Smooth muscle cell (in vitro differentiated cells): Measurements from ENCODE around the gene HSPB6. TPM values are rescaled to one million over a fixed set of nuclear protein-coding genes. Genes with fewer than 3 reads are reported as not detected.
A peak's percentile ranks its signal among the peaks of the same experiment; 100 is the strongest.

ENCODE experiments used
- DNase-seq: peaks from one replicate; lab custom pipeline; 2025; ENCODE audit not compliant: unreplicated experiment; lab: John Stamatoyannopoulos, UW
- H2AFZ ChIP-seq: fragments of 200-600 bp; sonication (generic); 2 replicates; pipeline ENCODE4 v1.6.0; 2016; ENCODE audit warnings: antibody characterized with exemption, low read depth, mild to moderate bottlenecking
- H3F3A ChIP-seq: fragments of 200-600 bp; sonication (generic); 2 replicates; pipeline ENCODE4 v1.6.0; 2017; ENCODE audit warnings: antibody characterized with exemption, low read depth
- H3K27ac ChIP-seq: fragments of 200-600 bp; sonication (generic); 2 replicates; pipeline ENCODE4 v1.5.1; 2016; ENCODE audit warnings: low read depth, mild to moderate bottlenecking
- H3K27me3 ChIP-seq: fragments of 200-600 bp; sonication (generic); 2 replicates; pipeline ENCODE4 v1.6.1; 2016; ENCODE audit warnings: low read depth, mild to moderate bottlenecking
- H3K36me3 ChIP-seq: fragments of 200-600 bp; sonication (generic); 2 replicates; pipeline ENCODE4 v1.5.1; 2016; ENCODE audit warnings: low read depth
- H3K4me1 ChIP-seq: fragments of 200-600 bp; sonication (generic); 2 replicates; pipeline ENCODE4 v1.5.1; 2016; ENCODE audit warnings: low read depth
- H3K4me2 ChIP-seq: fragments of 200-600 bp; sonication (generic); 2 replicates; pipeline ENCODE4 v1.6.0; 2016; ENCODE audit warnings: mild to moderate bottlenecking
- H3K4me3 ChIP-seq: fragments of 200-600 bp; sonication (generic); 2 replicates; pipeline ENCODE4 v1.5.1; 2016; ENCODE audit warnings: mild to moderate bottlenecking
- H3K79me2 ChIP-seq: fragments of 200-600 bp; sonication (generic); 2 replicates; pipeline ENCODE4 v1.6.0; 2016; ENCODE audit warnings: low read depth, mild to moderate bottlenecking
- H3K9ac ChIP-seq: fragments of 200-600 bp; sonication (generic); 2 replicates; pipeline ENCODE4 v1.6.0; 2016; ENCODE audit warnings: low read depth
- H3K9me3 ChIP-seq: fragments of 200-600 bp; sonication (generic); replicated peaks from 2 replicates; pipeline ENCODE4 v1.5.1; 2016; ENCODE audit warnings: low read depth
- H4K20me1 ChIP-seq: fragments of 200-600 bp; sonication (generic); 2 replicates; pipeline ENCODE4 v1.6.0; 2016; ENCODE audit warnings: low read depth
- CTCF ChIP-seq: fragments of 200-600 bp; sonication (generic); IDR thresholded peaks from 2 replicates; pipeline ENCODE4 v1.5.1; 2017; ENCODE audit warnings: borderline replicate concordance, mild to moderate bottlenecking, antibody characterized with exemption; ENCODE audit not compliant: insufficient read depth, poor library complexity, severe bottlenecking
- WGBS: methylation state at CpG from one replicate; pipeline ENCODE4 v1.1.7; 2016; ENCODE audit warnings: low lambda C conversion rate; 5-methylcytosine and 5-hydroxymethylcytosine counted together
- polyA plus RNA-seq: library from polyadenylated mRNA; unstranded; fragments of >200 nt; fragmentation: Nextera tagmentation; extraction: Ambion mirVana; gene quantifications from 2 replicates; pipeline ENCODE4 v1.2.1, GENCODE V29; 2016
- total RNA-seq: library from RNA; depleted of rRNA; stranded (reverse); fragments of >200 nt; gene quantifications from 2 replicates; pipeline ENCODE4 v1.2.3, GENCODE V29; 2014

HSPB6 gene
- total and polyA plus RNA-seq, 2 experiments from 2014 or later, result 19.1 to 254 TPM

GRCh38 chr19:35720648-35721047, 36.2 kb downstream of the HSPB6 start:
- whole genome bisulfite sequencing, result 99% methylated on average over 15 of the region's 17 CpGs
- no peak overlapping the region for H2AFZ ChIP-seq
- H3K4me1 ChIP-seq, result peaks cover 11% of the 10 kb centered on the region
- H3K27me3 ChIP-seq, result no peaks in the 10 kb centered on the region
- no peak overlapping the region for H3K9ac ChIP-seq
- no peaks in the 10 kb centered on the region for H3F3A ChIP-seq
- peaks cover 39% of the 10 kb centered on the region for H3K79me2 ChIP-seq
- H3K9me3 ChIP-seq, result no peaks in the 10 kb centered on the region
- no peak overlapping the region for H3K27ac ChIP-seq
- H3K4me3 ChIP-seq, result no peak overlapping the region
- DNase-seq, result no peak
- H4K20me1 ChIP-seq, result peaks cover 25% of the 10 kb centered on the region
- H3K4me2 ChIP-seq, result no peak overlapping the region
- no peaks in the 10 kb centered on the region for H3K36me3 ChIP-seq
- no peak for TF ChIP-seq CTCF

- Histone ChIP-seq H3K4me2 (no peak overlapping the region), H3K27ac (no peak overlapping the region), H3K79me2 (peaks cover 39% of the 10 kb centered on the region), H3K4me3 (no peak overlapping the region), H3K27me3 (no peaks in the 10 kb centered on the region), H3K4me1 (peaks cover 12% of the 10 kb centered on the region), H2AFZ (no peak overlapping the region), H3F3A (no peaks in the 10 kb centered on the region), H3K9me3 (no peaks in the 10 kb centered on the region), H4K20me1 (peaks cover 25% of the 10 kb centered on the region), H3K9ac (no peak overlapping the region), H3K36me3 (no peaks in the 10 kb centered on the region)
- TF ChIP-seq CTCF, result no peak
- 98% methylated on average over 9 of the region's 9 CpGs for WGBS
- DNase-seq, result no peak
These were observed 36.7 kb downstream of the HSPB6 start for GRCh38 chr19:35720163-35720524.

DNA sequence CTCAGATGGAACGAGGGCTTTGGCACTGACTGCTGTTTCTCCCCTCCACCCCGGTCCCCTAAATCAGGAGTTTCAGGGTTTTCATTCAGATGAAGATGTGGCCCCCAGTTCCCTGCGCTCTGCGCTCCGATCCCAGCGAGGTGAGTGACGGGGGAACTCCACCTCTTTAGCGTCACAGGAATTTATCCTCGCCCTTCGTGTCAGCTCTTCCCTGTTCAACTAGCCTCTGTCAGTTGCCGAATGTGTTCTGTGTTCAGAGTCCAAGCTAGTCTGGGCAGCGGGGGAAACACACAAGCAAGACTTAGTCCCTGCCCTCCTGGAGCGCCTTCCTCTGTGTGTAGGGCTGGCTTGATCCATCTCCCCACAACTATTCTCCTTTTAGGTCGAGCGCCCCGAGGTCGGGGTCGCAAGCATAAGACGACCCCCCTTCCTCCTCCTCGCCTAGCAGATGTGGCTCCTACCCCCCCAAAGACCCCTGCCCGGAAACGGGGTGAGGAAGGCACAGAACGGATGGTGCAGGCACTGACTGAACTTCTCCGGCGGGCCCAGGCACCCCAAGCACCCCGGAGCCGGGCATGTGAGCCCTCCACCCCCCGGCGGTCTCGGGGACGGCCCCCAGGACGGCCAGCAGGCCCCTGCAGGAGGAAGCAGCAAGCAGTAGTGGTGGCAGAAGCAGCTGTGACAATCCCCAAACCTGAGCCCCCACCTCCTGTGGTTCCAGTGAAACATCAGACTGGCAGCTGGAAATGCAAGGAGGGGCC, 37.2 kb downstream of the HSPB6 start:
- no peak for TF ChIP-seq CTCF
- H3K4me1 ChIP-seq, result peaks cover 12% of the 10 kb centered on the region
- H4K20me1 ChIP-seq, result peaks cover 25% of the 10 kb centered on the region
- H3K36me3 ChIP-seq, result no peaks in the 10 kb centered on the region
- no peaks in the 10 kb centered on the region for H3F3A ChIP-seq
- H3K27me3 ChIP-seq, result no peaks in the 10 kb centered on the region
- H3K79me2 ChIP-seq, result peaks cover 39% of the 10 kb centered on the region
- no peak for DNase-seq
- no peak overlapping the region for H3K27ac ChIP-seq
- peak overlapping the region; percentile 88 for H3K4me3 ChIP-seq
- peak overlapping the region; percentile 86 for H3K4me2 ChIP-seq
- 92% methylated on average over 32 of the region's 32 CpGs for WGBS
- no peaks in the 10 kb centered on the region for H3K9me3 ChIP-seq
- H2AFZ ChIP-seq, result no peak overlapping the region
- H3K9ac ChIP-seq, result no peak overlapping the region
